Endothelial cell of umbilical vein (primary cell): Measurements from ENCODE around the gene CSH2. TPM values are rescaled to one million over a fixed set of nuclear protein-coding genes. Genes with fewer than 3 reads are reported as not detected.
"Not testable (repeated sequence)": the region's sequence is repeated elsewhere in the genome, so short reads cannot be mapped to it uniquely, and the experiment has no call there.

Source experiments
- BruUV-seq: library from RNA; stranded (reverse); fragments of 400-500 nt; replicated peaks from 2 replicates; lab custom pipeline; 2021; lab: Mats Ljungman, UMichigan
- CTCF ChIA-PET: fragments of 300-600, 350-600 bp; sonication (Branson Sonifier 250); formaldehyde crosslinking; loops from one replicate; lab custom pipeline; 2021; ENCODE audit warnings: antibody characterized with exemption, inconsistent platforms; lab: Charles Lee
- POLR2A ChIA-PET: fragments of 300-600, 350-600 bp; sonication (Branson Sonifier 250); formaldehyde crosslinking; loops from one replicate; lab custom pipeline; 2021; ENCODE audit warnings: antibody characterized with exemption, inconsistent platforms; lab: Charles Lee
- DNase-seq: peaks from one replicate; pipeline ENCODE4 v3.0.0-alpha.2; 2011; ENCODE audit warnings: low read depth, low spot score
- FAIRE-seq: peaks from 2 replicates; lab custom pipeline; 2011; peaks lifted over from hg19 to GRCh38; lab: Jason Lieb, UNC
- H2AFZ ChIP-seq: 2 replicates; pipeline ENCODE4 v1.6.0; 2012; ENCODE audit warnings: low read depth, low read length, control low read depth, inconsistent platforms
- H3K27ac ChIP-seq: 2 replicates; pipeline ENCODE4 v1.5.1; 2011; ENCODE audit warnings: low read depth, mild to moderate bottlenecking, control low read depth, low read length, moderate library complexity; ENCODE audit not compliant: insufficient read depth
- H3K27me3 ChIP-seq, 2 experiments: 2 replicates each; pipeline versions ENCODE4 v1.6.0 to v1.6.1; 2011; ENCODE audit warnings: low read length in 2 of 2, mixed read lengths in 1 of 2; ENCODE audit not compliant: control insufficient read depth in 2 of 2, insufficient read depth in 2 of 2
- H3K36me3 ChIP-seq, 2 experiments: 2 replicates in 1 of 2; 3 replicates in 1 of 2; pipeline ENCODE4 v1.5.1; 2011; ENCODE audit warnings: low read length in 2 of 2, mild to moderate bottlenecking in 1 of 2, moderate library complexity in 1 of 2; ENCODE audit not compliant: control insufficient read depth in 2 of 2, insufficient read depth in 2 of 2; ENCODE audit errors: extremely low read depth in 1 of 2
- H3K4me1 ChIP-seq: 3 replicates; pipeline ENCODE4 v1.5.1; 2011; ENCODE audit warnings: mild to moderate bottlenecking, low read length; ENCODE audit not compliant: control insufficient read depth, insufficient read depth; ENCODE audit errors: extremely low read depth
- H3K4me2 ChIP-seq: 2 replicates; pipeline ENCODE4 v1.6.1; 2011; ENCODE audit warnings: low read length, control low read depth, mixed read lengths; ENCODE audit not compliant: insufficient read depth
- H3K4me3 ChIP-seq, 3 experiments: fragments of 200-600 bp in 1 of 3; sonication (generic), shearing (Covaris generic) in 1 of 3; replicated peaks in 1 of 3; 2 replicates each; pipeline ENCODE4 v1.5.1; 2011 to 2016; ENCODE audit warnings: control low read depth in 3 of 3, low read length in 3 of 3, mild to moderate bottlenecking in 2 of 3, inconsistent platforms in 1 of 3, low read depth in 1 of 3, moderate library complexity in 1 of 3; ENCODE audit not compliant: insufficient read depth in 1 of 3
- H3K79me2 ChIP-seq: 2 replicates; pipeline ENCODE4 v1.6.0; 2012; ENCODE audit warnings: low read length, inconsistent platforms; ENCODE audit not compliant: control insufficient read depth, insufficient read depth
- H3K9ac ChIP-seq: replicated peaks from 2 replicates; pipeline ENCODE3; 2011; ENCODE audit warnings: low read length, control low read depth; ENCODE audit not compliant: insufficient read depth; ENCODE audit errors: extremely low read depth
- H3K9me1 ChIP-seq: replicated peaks from 3 replicates; pipeline ENCODE4 v1.6.0; 2011; ENCODE audit warnings: mild to moderate bottlenecking, low read length; ENCODE audit not compliant: control insufficient read depth, insufficient read depth; ENCODE audit errors: extremely low read depth
- H3K9me3 ChIP-seq: replicated peaks from 2 replicates; pipeline ENCODE4 v1.5.1; 2012; ENCODE audit warnings: low read length, inconsistent platforms; ENCODE audit not compliant: control insufficient read depth, insufficient read depth
- H4K20me1 ChIP-seq: replicated peaks from 2 replicates; pipeline ENCODE3; 2011; ENCODE audit warnings: mild to moderate bottlenecking, low read length; ENCODE audit not compliant: control insufficient read depth, insufficient read depth; ENCODE audit errors: extremely low read depth
- EZH2 ChIP-seq: IDR thresholded peaks from 2 replicates; pipeline ENCODE4 v1.6.1; 2012; ENCODE audit warnings: borderline replicate concordance, low read depth, mild to moderate bottlenecking, moderate library complexity, low read length, inconsistent platforms; ENCODE audit not compliant: severe bottlenecking
- FOS ChIP-seq: IDR thresholded peaks from 2 replicates; pipeline ENCODE4 v1.6.1; 2011; ENCODE audit warnings: mild to moderate bottlenecking, low read length, moderate library complexity, borderline replicate concordance; ENCODE audit not compliant: insufficient read depth
- GATA2 ChIP-seq: IDR thresholded peaks from 2 replicates; pipeline ENCODE4 v1.7.0; 2011; ENCODE audit warnings: low read depth, mild to moderate bottlenecking, moderate library complexity, mixed read lengths, low read length; ENCODE audit not compliant: insufficient read length, insufficient read depth
- JUN ChIP-seq: IDR thresholded peaks from 2 replicates; pipeline ENCODE4 v1.6.1; 2011; ENCODE audit warnings: borderline replicate concordance, low read depth; ENCODE audit not compliant: insufficient read length, insufficient read depth
- MAX ChIP-seq: IDR thresholded peaks from 2 replicates; pipeline ENCODE4 v1.6.1; 2011; ENCODE audit not compliant: insufficient read depth, insufficient read length
- MYC ChIP-seq: IDR thresholded peaks from one replicate; pipeline ENCODE4 v1.6.1; 2011; ENCODE audit warnings: mild to moderate bottlenecking, low read depth, low read length
- POLR2A ChIP-seq: IDR thresholded peaks from 2 replicates; pipeline ENCODE4 v1.6.1; 2012; ENCODE audit warnings: low read depth, mild to moderate bottlenecking, control low read depth, low read length
- POLR2AphosphoS5 ChIP-seq: IDR thresholded peaks from 2 replicates; pipeline ENCODE4 v1.6.1; 2012; ENCODE audit warnings: low read depth, mild to moderate bottlenecking, control low read depth, low read length, moderate library complexity; ENCODE audit not compliant: insufficient read depth
- dilution Hi-C: fragments of 300-500 bp; cut with MboI; formaldehyde crosslinking; loops from one replicate; pipeline ENCODE4 v1.15.0; 2019; ENCODE audit warnings: low sequenced_read_pairs; ENCODE audit not compliant: extremely low pct_ligation_motif_present
- intact Hi-C: fragments of 100-400 bp; cut with micrococcal nuclease; formaldehyde crosslinking; loops from one replicate; pipeline ENCODE4 v1.10.0; 2022
- polyA plus RNA-seq, 4 experiments: library from polyadenylated mRNA; depleted of rRNA in 3 of 4; stranded (reverse) in 3 of 4; unstranded in 1 of 4; fragments of >200 nt; gene quantifications; 2 replicates each; pipeline versions ENCODE4 v1.2.1 to v1.2.3, GENCODE V29; 2011 to 2012; ENCODE audit warnings: missing spikeins in 1 of 4
- total RNA-seq: library from RNA; stranded (reverse); gene quantifications from 2 replicates; pipeline ENCODE4 v1.2.3, GENCODE V29; 2021
- TF ChIP-seq, protein P1 (sequence below), 2 donors: IDR thresholded peaks; 1 replicate in 1 of 2; 2 replicates in 1 of 2; pipeline ENCODE4 v1.5.1; 2011; ENCODE audit warnings: low read length in 2 of 2, mild to moderate bottlenecking in 2 of 2, moderate library complexity in 2 of 2, control low read depth in 1 of 2, inconsistent platforms in 1 of 2, low read depth in 1 of 2; ENCODE audit not compliant: insufficient read depth in 1 of 2; ENCODE audit errors: extremely low read depth in 1 of 2

The CSH2 gene
- total and polyA plus RNA-seq, 2 donors (not counting 3 experiments of a cell fraction or from before 2014, with no cell fraction given) = not detected

DNA sequence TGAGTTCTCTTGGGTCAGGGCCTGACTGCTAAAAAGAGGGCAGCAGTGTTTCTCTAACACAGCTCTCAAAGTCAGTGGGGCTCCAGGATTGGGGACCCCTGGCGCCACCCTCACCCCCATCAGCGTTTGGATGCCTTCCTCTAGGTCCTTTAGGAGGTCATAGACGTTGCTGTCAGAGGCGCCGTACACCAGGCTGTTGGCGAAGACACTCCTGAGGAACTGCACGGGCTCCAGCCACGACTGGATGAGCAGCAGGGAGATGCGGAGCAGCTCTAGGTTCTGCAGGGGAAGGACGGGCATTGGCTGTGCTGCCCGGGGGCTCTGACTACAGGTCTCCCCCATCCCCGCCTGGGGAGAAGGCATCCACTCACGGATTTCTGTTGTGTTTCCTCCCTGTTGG lies 44.2 kb upstream of the CSH2 start:
- Histone ChIP-seq H3K9ac (no peak overlapping the region), H2AFZ (no peak overlapping the region), H3K9me1 (no peaks in the 10 kb centered on the region), H3K27me3 (peaks cover 0 to 3% of the 10 kb centered on the region in 2 experiments), H3K4me1 (no peaks in the 10 kb centered on the region), H3K9me3 (no peaks in the 10 kb centered on the region), H3K79me2 (no peaks in the 10 kb centered on the region), H3K4me3 (no peak overlapping the region), H3K4me2 (no peak overlapping the region), H3K36me3 (no peaks in the 10 kb centered on the region), H4K20me1 (no peaks in the 10 kb centered on the region), H3K27ac (no peak overlapping the region)
- POLR2A ChIA-PET = no interaction called here
- dilution Hi-C loops (no loop called here), intact Hi-C loops (no loop called here)
- CTCF ChIA-PET = interaction anchor here (1.0 to 7.3 kb wide), 10 partner anchors 11 to 215 kb away, joined by 3 to 183 read pairs (median 18); partner anchors contain the start of gene PRR29
- no TSS peak for BruUV-seq
- DNase-seq (no peak), FAIRE-seq (no peak)
- TF ChIP-seq JUN (no peak), POLR2A (no peak), POLR2AphosphoS5 (no peak), EZH2 (no peak), GATA2 (no peak), FOS (no peak), MYC (no peak), MAX (no peak)
- TF ChIP-seq, protein P1, sequence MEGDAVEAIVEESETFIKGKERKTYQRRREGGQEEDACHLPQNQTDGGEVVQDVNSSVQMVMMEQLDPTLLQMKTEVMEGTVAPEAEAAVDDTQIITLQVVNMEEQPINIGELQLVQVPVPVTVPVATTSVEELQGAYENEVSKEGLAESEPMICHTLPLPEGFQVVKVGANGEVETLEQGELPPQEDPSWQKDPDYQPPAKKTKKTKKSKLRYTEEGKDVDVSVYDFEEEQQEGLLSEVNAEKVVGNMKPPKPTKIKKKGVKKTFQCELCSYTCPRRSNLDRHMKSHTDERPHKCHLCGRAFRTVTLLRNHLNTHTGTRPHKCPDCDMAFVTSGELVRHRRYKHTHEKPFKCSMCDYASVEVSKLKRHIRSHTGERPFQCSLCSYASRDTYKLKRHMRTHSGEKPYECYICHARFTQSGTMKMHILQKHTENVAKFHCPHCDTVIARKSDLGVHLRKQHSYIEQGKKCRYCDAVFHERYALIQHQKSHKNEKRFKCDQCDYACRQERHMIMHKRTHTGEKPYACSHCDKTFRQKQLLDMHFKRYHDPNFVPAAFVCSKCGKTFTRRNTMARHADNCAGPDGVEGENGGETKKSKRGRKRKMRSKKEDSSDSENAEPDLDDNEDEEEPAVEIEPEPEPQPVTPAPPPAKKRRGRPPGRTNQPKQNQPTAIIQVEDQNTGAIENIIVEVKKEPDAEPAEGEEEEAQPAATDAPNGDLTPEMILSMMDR (IDR thresholded peaks at IDR 0.05; ENCODE audit: extremely low read depth in 1 of 2, insufficient read depth in 1 of 2, low read depth in 1 of 2, low read length in 2 of 2) = no peak

- H3K27me3 ChIP-seq, H3K79me2 ChIP-seq, H3K9me1 ChIP-seq, POLR2A ChIA-PET, BruUV-seq, FAIRE-seq, intact Hi-C loops, DNase-seq, dilution Hi-C loops, H3K9ac ChIP-seq, H3K4me2 ChIP-seq, H4K20me1 ChIP-seq, H3K27ac ChIP-seq, H3K4me3 ChIP-seq, H3K9me3 ChIP-seq, H3K36me3 ChIP-seq, H2AFZ ChIP-seq, H3K4me1 ChIP-seq: not testable (repeated sequence)
- CTCF ChIA-PET = interaction anchor here (1.0 to 7.3 kb wide), 5 partner anchors 11 to 215 kb away, joined by 3 to 183 read pairs (median 107); no protein-coding TSS in a partner anchor
Observed at GRCh38 chr17:63917206-63917605, 43.7 kb upstream of the CSH2 start.
